Lower leg skin (tissue), 4 donors: Measurements from ENCODE around the gene VN1R5. TPM values are rescaled to one million over a fixed set of nuclear protein-coding genes. Genes with fewer than 3 reads are reported as not detected.
"Not testable (repeated sequence)": the region's sequence is repeated elsewhere in the genome, so short reads cannot be mapped to it uniquely, and the experiment has no call there.

Source experiments
- DNase-seq, 2 donors: peaks; one replicate each; pipeline ENCODE4 v3.0.0-alpha.2; 2019; ENCODE audit warnings: low spot score in 2 of 2
- H3K4me3 ChIP-seq: fragments of 200-600 bp; sonication (generic); 2 replicates; pipeline ENCODE4 v1.5.1; 2017; ENCODE audit warnings: mild to moderate bottlenecking, low read depth; ENCODE audit not compliant: poor library complexity, severe bottlenecking
- CTCF ChIP-seq, 3 donors: fragments of 450-650 bp; IDR thresholded peaks; one replicate each; pipeline ENCODE4 v1.5.1; 2016; ENCODE audit warnings: antibody characterized with exemption in 3 of 3, mild to moderate bottlenecking in 3 of 3, moderate library complexity in 2 of 3
- POLR2A ChIP-seq, 2 donors: fragments of 450-650 bp; IDR thresholded peaks; one replicate each; pipeline ENCODE4 v1.6.1; 2016 to 2017; ENCODE audit warnings: antibody characterized with exemption in 2 of 2, mild to moderate bottlenecking in 1 of 2, moderate library complexity in 1 of 2
- WGBS, 2 donors: methylation state at CpG; one replicate each; pipeline ENCODE4 v1.1.5; 2018; 5-methylcytosine and 5-hydroxymethylcytosine counted together
- intact Hi-C: fragments of 100-400 bp; cut with DNase I; formaldehyde crosslinking; loops from one replicate; pipeline ENCODE4 v1.15.0; 2023; ENCODE audit warnings: low total_unique reads
- total RNA-seq, 4 donors: library from RNA; depleted of rRNA; stranded (reverse); fragments of >200 nt; gene quantifications; one replicate each; pipeline ENCODE4 v1.1.0, GENCODE V29; 2016

The VN1R5 gene
- total RNA-seq, 4 donors from 2014 or later: not detected

GRCh38 chr1:247212627-247213617 is 43.0 kb upstream of the VN1R5 start:
- 34% methylated on average over 1 of the region's 1 CpG for WGBS, 2 donors
- TF ChIP-seq POLR2A (IDR thresholded peaks at IDR 0.05): no peak
- no peak for TF ChIP-seq CTCF (IDR thresholded peaks at IDR 0.05)
- intact Hi-C loops: no loop called here
- no peak overlapping the region for H3K4me3 ChIP-seq
- DNase-seq: no peak

- H3K4me3 ChIP-seq: no peak overlapping the region
- DNase-seq: no peak
- WGBS, 2 donors: 38 to 42% methylated on average over 3 of the region's 3 CpGs
- intact Hi-C loops: no loop called here
- no peak for TF ChIP-seq CTCF (IDR thresholded peaks at IDR 0.05)
- no peak for TF ChIP-seq POLR2A (IDR thresholded peaks at IDR 0.05)
These were observed 39.6 kb upstream of the VN1R5 start for GRCh38 chr1:247216261-247216660.

GRCh38 chr1:247218121-247218651 is 37.7 kb upstream of the VN1R5 start:
- WGBS, 2 donors: 73 to 78% methylated on average over 6 of the region's 6 CpGs
- H3K4me3 ChIP-seq: no peak overlapping the region
- intact Hi-C loops: no loop called here
- no peak for TF ChIP-seq CTCF (IDR thresholded peaks at IDR 0.05)
- no peak for DNase-seq

GRCh38 chr1:247220280-247220679 is 35.6 kb upstream of the VN1R5 start:
- H3K4me3 ChIP-seq, DNase-seq, intact Hi-C loops: not testable (repeated sequence)
- 93 to 97% methylated on average over 18 to 25 of the region's 30 CpGs for WGBS, 2 donors

GRCh38 chr1:247222840-247223239 is 33.0 kb upstream of the VN1R5 start:
- WGBS, 2 donors: 68 to 74% methylated on average over 3 of the region's 3 CpGs
- DNase-seq: no peak
- no peak for TF ChIP-seq CTCF (IDR thresholded peaks at IDR 0.05)
- TF ChIP-seq POLR2A (IDR thresholded peaks at IDR 0.05): no peak
- intact Hi-C loops: no loop called here
- no peak overlapping the region for H3K4me3 ChIP-seq

GRCh38 chr1:247224822-247225221 is 31.1 kb upstream of the VN1R5 start:
- TF ChIP-seq CTCF (IDR thresholded peaks at IDR 0.05): no peak
- TF ChIP-seq POLR2A (IDR thresholded peaks at IDR 0.05): no peak
- no peak overlapping the region for H3K4me3 ChIP-seq
- intact Hi-C loops: no loop called here
- no peak for DNase-seq
